GM21576 (cell line): ENCODE results near the gene CNOT10.
"Not testable (repeated sequence)": the region's sequence is repeated elsewhere in the genome, so short reads cannot be mapped to it uniquely, and the experiment has no call there.

Source experiments
- ATAC-seq: cut with Tn5 transposase; IDR thresholded peaks from one replicate; pipeline ENCODE4 v1.9.1; 2021; ENCODE audit warnings: mild to moderate bottlenecking, moderate library complexity; ENCODE audit not compliant: unreplicated experiment

CNOT10 gene

GRCh38 chr3:32691847-32692246 is 6.9 kb downstream of the CNOT10 start:
- ATAC-seq: no peak

- no peak for ATAC-seq
Observed at GRCh38 chr3:32696523-32696922, 11.5 kb downstream of the CNOT10 start.

- ATAC-seq: no peak
Observed at GRCh38 chr3:32698506-32698905, 13.5 kb downstream of the CNOT10 start.

GRCh38 chr3:32699429-32699828 is 14.4 kb downstream of the CNOT10 start:
- no peak for ATAC-seq

GRCh38 chr3:32700244-32700643 is 15.3 kb downstream of the CNOT10 start:
- no peak for ATAC-seq

- ATAC-seq: no peak
Observed at GRCh38 chr3:32703491-32703972, 18.5 kb downstream of the CNOT10 start.

- ATAC-seq: no peak
Observed at GRCh38 chr3:32705232-32705631, 20.2 kb downstream of the CNOT10 start.

- no peak for ATAC-seq
Observed at GRCh38 chr3:32706348-32707025, 21.5 kb downstream of the CNOT10 start.

GRCh38 chr3:32707026-32707370 is 22.0 kb downstream of the CNOT10 start:
- no peak for ATAC-seq

- no peak for ATAC-seq
Observed at GRCh38 chr3:32708672-32709283, 23.8 kb downstream of the CNOT10 start.

GRCh38 chr3:32709346-32709745 is 24.4 kb downstream of the CNOT10 start:
- no peak for ATAC-seq

GRCh38 chr3:32712506-32713055 is 27.6 kb downstream of the CNOT10 start:
- no peak for ATAC-seq

- ATAC-seq: no peak
Observed at GRCh38 chr3:32713181-32713580, 28.2 kb downstream of the CNOT10 start.

GRCh38 chr3:32719335-32719734 is 34.3 kb downstream of the CNOT10 start:
- ATAC-seq: no peak

GRCh38 chr3:32719931-32720330 is 34.9 kb downstream of the CNOT10 start:
- ATAC-seq: no peak

- ATAC-seq: no peak
Observed at GRCh38 chr3:32725721-32726120, 40.7 kb downstream of the CNOT10 start.

GRCh38 chr3:32733631-32734229 is 48.7 kb downstream of the CNOT10 start:
- ATAC-seq: no peak

- ATAC-seq: no peak
Observed at GRCh38 chr3:32734756-32735155, 49.8 kb downstream of the CNOT10 start.

GRCh38 chr3:32743470-32743869 is 58.5 kb downstream of the CNOT10 start:
- not testable (repeated sequence) for ATAC-seq

- no peak for ATAC-seq
Observed at GRCh38 chr3:32743934-32744333, 58.9 kb downstream of the CNOT10 start.

- ATAC-seq: no peak
Observed at GRCh38 chr3:32751377-32751776, 66.4 kb downstream of the CNOT10 start.

- no peak for ATAC-seq
Observed at GRCh38 chr3:32755761-32756160, 70.8 kb downstream of the CNOT10 start.
